Cardiac septum (tissue), 1 donor: ENCODE measurements around the gene KCNMB2. TPM values are rescaled to one million over a fixed set of nuclear protein-coding genes. Genes with fewer than 3 reads are reported as not detected.
"Not testable (repeated sequence)": the region's sequence is repeated elsewhere in the genome, so short reads cannot be mapped to it uniquely, and the experiment has no call there.

Source experiments
- DNase-seq: peaks from one replicate; pipeline ENCODE4 v3.0.0-alpha.2; 2020; ENCODE audit warnings: low spot score
- intact Hi-C: fragments of 100-400 bp; cut with DNase I; formaldehyde crosslinking; loops from one replicate; pipeline ENCODE4 v1.14.0; 2022
- total RNA-seq: library from RNA; stranded (reverse); fragmentation: NEBNext Ultra II Directional; extraction: Animal tissue kit (Norgen Biotek cat#: 25700); gene quantifications from one replicate; pipeline ENCODE4 v1.2.1, GENCODE V29; 2021
- donor health status: DM: no; HTN: no; CAD: no.

The KCNMB2 gene
- total RNA-seq, 1 donor from 2014 or later: 3.8 TPM

GRCh38 chr3:178518660-178519396, 17.4 kb upstream of the KCNMB2 start:
- DNase-seq: no peak
- intact Hi-C loops: no loop called here

GRCh38 chr3:178519701-178520100, 16.5 kb upstream of the KCNMB2 start:
- no peak for DNase-seq
- intact Hi-C loops: no loop called here

- DNase-seq: no peak
- intact Hi-C loops: no loop called here
Measured at GRCh38 chr3:178520451-178520850, 15.8 kb upstream of the KCNMB2 start.

GRCh38 chr3:178522200-178523052, 13.8 kb upstream of the KCNMB2 start:
- intact Hi-C loops: no loop called here
- DNase-seq: no peak

GRCh38 chr3:178525251-178525650, 11.0 kb upstream of the KCNMB2 start:
- DNase-seq: no peak
- intact Hi-C loops: no loop called here

- intact Hi-C loops: no loop called here
- DNase-seq: no peak
Measured at GRCh38 chr3:178526291-178526690, 9.9 kb upstream of the KCNMB2 start.

- no peak for DNase-seq
- intact Hi-C loops: no loop called here
Measured at GRCh38 chr3:178527981-178528380, 8.3 kb upstream of the KCNMB2 start.

GRCh38 chr3:178529606-178530225, 6.5 kb upstream of the KCNMB2 start:
- no peak for DNase-seq
- intact Hi-C loops: no loop called here

- intact Hi-C loops: no loop called here
- no peak for DNase-seq
Measured at GRCh38 chr3:178532476-178532875, 3.8 kb upstream of the KCNMB2 start.

- intact Hi-C loops: no loop called here
Measured at GRCh38 chr3:178537122-178537705, 978 bp downstream of the KCNMB2 start.

GRCh38 chr3:178538056-178538455, 1.8 kb downstream of the KCNMB2 start:
- intact Hi-C loops: no loop called here
- no peak for DNase-seq

More at GRCh38 chr3:178537122-178537705, 978 bp downstream of the KCNMB2 start:
- no peak for DNase-seq

GRCh38 chr3:178540184-178540583, 3.9 kb downstream of the KCNMB2 start:
- no peak for DNase-seq
- intact Hi-C loops: no loop called here

- no peak for DNase-seq
- intact Hi-C loops: no loop called here
Measured at GRCh38 chr3:178545337-178545736, 9.1 kb downstream of the KCNMB2 start.

GRCh38 chr3:178546079-178546478, 9.8 kb downstream of the KCNMB2 start:
- intact Hi-C loops: no loop called here
- DNase-seq: no peak

- DNase-seq, intact Hi-C loops: not testable (repeated sequence)
Measured at GRCh38 chr3:178549426-178549825, 13.2 kb downstream of the KCNMB2 start.

GRCh38 chr3:178551916-178552321, 15.7 kb downstream of the KCNMB2 start:
- DNase-seq: no peak
- intact Hi-C loops: no loop called here

- intact Hi-C loops: no loop called here
- no peak for DNase-seq
Measured at GRCh38 chr3:178558637-178559036, 22.4 kb downstream of the KCNMB2 start.

- no peak for DNase-seq
- intact Hi-C loops: no loop called here
Measured at GRCh38 chr3:178560759-178561158, 24.5 kb downstream of the KCNMB2 start.

- DNase-seq: no peak
- intact Hi-C loops: no loop called here
Measured at GRCh38 chr3:178561239-178561638, 25.0 kb downstream of the KCNMB2 start.
